ENCODE data around the gene THADA. TPM values are rescaled to one million over a fixed set of nuclear protein-coding genes. Genes with fewer than 3 reads are reported as not detected.

Gene THADA
- polyA plus RNA-seq, 3 donors = 7.3 to 11.2 (median 9.7) TPM

DNA sequence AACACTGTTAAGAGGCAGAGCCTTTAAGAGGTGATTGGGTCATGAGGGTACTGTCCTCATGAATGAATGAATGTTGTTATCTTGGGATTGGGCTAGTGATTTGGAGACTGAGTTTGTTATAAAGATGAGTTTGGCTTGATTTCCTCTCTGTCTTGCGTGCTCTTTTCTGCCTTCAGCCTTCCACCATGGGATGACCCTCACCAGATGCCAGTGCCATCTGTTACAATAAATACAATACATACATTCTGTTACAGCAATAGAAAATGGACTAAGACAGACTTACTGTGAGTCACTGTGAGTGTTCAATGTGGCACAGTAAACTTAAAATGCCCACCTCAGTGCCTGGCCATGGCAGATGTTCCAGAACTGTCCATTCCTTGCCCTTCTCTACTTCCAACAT lies 274.4 kb downstream of the THADA start:
- peaks cover 0 to 2% (median 1%) of the 10 kb centered on the region in 3 donors for H3K27me3 Mint-ChIP-seq (ENCODE audit: low read depth in 3 of 3)
- no peak overlapping the region for H3K27ac Mint-ChIP-seq
- DNase-seq = no peak
- no peaks in the 10 kb centered on the region for H3K79me2 ChIP-seq (ENCODE audit: insufficient read depth, low read length)
- H2AFZ ChIP-seq (ENCODE audit: insufficient read depth, low read depth, low read length, poor library complexity, severe bottlenecking) = no peak overlapping the region
- H3K4me3 Mint-ChIP-seq = no peak overlapping the region
- H3K9me3 ChIP-seq (replicated peaks in 1 of 2; ENCODE audit: control insufficient read depth in 1 of 2, insufficient read depth in 1 of 2, low read length in 2 of 2) = peaks cover 0 to 3% of the 10 kb centered on the region in 2 donors
- H3K36me3 ChIP-seq (replicated peaks in 1 of 2; ENCODE audit: control insufficient read depth in 1 of 2, insufficient read depth in 2 of 2, low read length in 2 of 2) = peaks cover 9 to 20% of the 10 kb centered on the region in 2 donors
- peaks cover 5 to 15% (median 7%) of the 10 kb centered on the region in 7 donors for H3K9me3 Mint-ChIP-seq
- no peaks in the 10 kb centered on the region for H3K27me3 ChIP-seq (ENCODE audit: control insufficient read depth in 2 of 2, insufficient read depth in 2 of 2, low read length in 2 of 2)
- no peaks in the 10 kb centered on the region for H4K20me1 ChIP-seq (ENCODE audit: insufficient read depth, low read length)
- H3K27ac ChIP-seq (ENCODE audit: low read depth in 1 of 2, low read length in 2 of 2) = no peak overlapping the region
- H3K36me3 Mint-ChIP-seq = peaks cover 43 to 44% of the 10 kb centered on the region in 2 donors
- H3K4me1 ChIP-seq (ENCODE audit: control insufficient read depth in 1 of 2, insufficient read depth in 2 of 2, low read length in 2 of 2) = peaks cover 7 to 17% of the 10 kb centered on the region in 2 donors
- no peak overlapping the region for H3K9ac ChIP-seq (ENCODE audit: insufficient read depth, low read length, poor library complexity, severe bottlenecking)
- H3K4me3 ChIP-seq (replicated peaks in 1 of 3; ENCODE audit: low read depth in 2 of 3, low read length in 3 of 3) = no peak overlapping the region
- WGBS (ENCODE audit: insufficient coverage) = 100% methylated on average over 1 of the region's 1 CpG
- intact Hi-C loops (cut with micrococcal nuclease) = no loop called here
- H3K4me2 ChIP-seq (replicated peaks; ENCODE audit: extremely low read depth, low read length, poor library complexity, severe bottlenecking) = no peak overlapping the region
- peaks cover 21% of the 10 kb centered on the region for H3K4me1 Mint-ChIP-seq
- TF ChIP-seq, protein P1, sequence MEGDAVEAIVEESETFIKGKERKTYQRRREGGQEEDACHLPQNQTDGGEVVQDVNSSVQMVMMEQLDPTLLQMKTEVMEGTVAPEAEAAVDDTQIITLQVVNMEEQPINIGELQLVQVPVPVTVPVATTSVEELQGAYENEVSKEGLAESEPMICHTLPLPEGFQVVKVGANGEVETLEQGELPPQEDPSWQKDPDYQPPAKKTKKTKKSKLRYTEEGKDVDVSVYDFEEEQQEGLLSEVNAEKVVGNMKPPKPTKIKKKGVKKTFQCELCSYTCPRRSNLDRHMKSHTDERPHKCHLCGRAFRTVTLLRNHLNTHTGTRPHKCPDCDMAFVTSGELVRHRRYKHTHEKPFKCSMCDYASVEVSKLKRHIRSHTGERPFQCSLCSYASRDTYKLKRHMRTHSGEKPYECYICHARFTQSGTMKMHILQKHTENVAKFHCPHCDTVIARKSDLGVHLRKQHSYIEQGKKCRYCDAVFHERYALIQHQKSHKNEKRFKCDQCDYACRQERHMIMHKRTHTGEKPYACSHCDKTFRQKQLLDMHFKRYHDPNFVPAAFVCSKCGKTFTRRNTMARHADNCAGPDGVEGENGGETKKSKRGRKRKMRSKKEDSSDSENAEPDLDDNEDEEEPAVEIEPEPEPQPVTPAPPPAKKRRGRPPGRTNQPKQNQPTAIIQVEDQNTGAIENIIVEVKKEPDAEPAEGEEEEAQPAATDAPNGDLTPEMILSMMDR (IDR thresholded peaks at IDR 0.05) = no peak

DNA sequence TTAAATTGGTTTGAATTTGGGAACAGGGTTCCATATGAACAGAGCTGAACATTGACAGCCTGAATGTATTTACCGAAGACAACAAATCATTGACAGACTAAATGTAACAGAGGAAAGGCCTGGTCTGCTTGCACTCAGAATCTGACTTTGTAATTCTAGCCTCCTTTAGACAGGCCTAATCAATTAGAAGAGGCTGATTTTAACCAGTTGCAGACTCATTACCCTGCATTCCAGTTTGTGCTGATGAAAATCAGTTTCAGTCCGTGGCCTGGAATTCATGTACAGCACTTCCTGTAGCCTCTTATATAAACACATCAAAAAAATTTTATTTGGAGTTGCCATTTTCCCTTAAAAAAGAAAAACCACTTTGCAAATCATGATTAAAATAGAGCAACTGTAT lies 276.3 kb downstream of the THADA start:
- Mint-ChIP-seq H3K4me1 (peaks cover 17% of the 10 kb centered on the region), H3K27me3 (ENCODE audit: low read depth in 3 of 3) (peaks cover 0 to 3% (median 0%) of the 10 kb centered on the region in 3 donors), H3K27ac (no peak overlapping the region), H3K36me3 (peaks cover 33 to 38% of the 10 kb centered on the region in 2 donors), H3K4me3 (no peak overlapping the region), H3K9me3 (peaks cover 0 to 4% (median 0%) of the 10 kb centered on the region in 7 donors)
- H3K27me3 ChIP-seq (ENCODE audit: control insufficient read depth in 2 of 2, insufficient read depth in 2 of 2, low read length in 2 of 2) = no peaks in the 10 kb centered on the region
- TF ChIP-seq, protein P1 (IDR thresholded peaks at IDR 0.05) = no peak
- no peak overlapping the region for H2AFZ ChIP-seq (ENCODE audit: insufficient read depth, low read depth, low read length, poor library complexity, severe bottlenecking)
- intact Hi-C loops (cut with micrococcal nuclease) = no loop called here
- H3K9ac ChIP-seq (ENCODE audit: insufficient read depth, low read length, poor library complexity, severe bottlenecking) = no peak overlapping the region
- no peak overlapping the region for H3K4me2 ChIP-seq (replicated peaks; ENCODE audit: extremely low read depth, low read length, poor library complexity, severe bottlenecking)
- WGBS (ENCODE audit: insufficient coverage) = 100% methylated on average over 1 of the region's 2 CpGs
- peaks cover 6 to 18% of the 10 kb centered on the region in 2 donors for H3K4me1 ChIP-seq (ENCODE audit: control insufficient read depth in 1 of 2, insufficient read depth in 2 of 2, low read length in 2 of 2)
- no peak for DNase-seq
- H3K79me2 ChIP-seq (ENCODE audit: insufficient read depth, low read length) = no peaks in the 10 kb centered on the region
- no peaks in the 10 kb centered on the region for H3K9me3 ChIP-seq (replicated peaks in 1 of 2; ENCODE audit: control insufficient read depth in 1 of 2, insufficient read depth in 1 of 2, low read length in 2 of 2)
- no peaks in the 10 kb centered on the region for H4K20me1 ChIP-seq (ENCODE audit: insufficient read depth, low read length)
- peaks cover 9 to 20% of the 10 kb centered on the region in 2 donors for H3K36me3 ChIP-seq (replicated peaks in 1 of 2; ENCODE audit: control insufficient read depth in 1 of 2, insufficient read depth in 2 of 2, low read length in 2 of 2)
- no peak overlapping the region for H3K27ac ChIP-seq (ENCODE audit: low read depth in 1 of 2, low read length in 2 of 2)
- H3K4me3 ChIP-seq (replicated peaks in 1 of 3; ENCODE audit: low read depth in 2 of 3, low read length in 3 of 3) = no peak overlapping the region

Measured in CD14-positive monocyte (primary cell).